Choroid plexus epithelial cell (primary cell): ENCODE results near the gene GDPD5.

ENCODE experiments used
- DNase-seq: peaks from one replicate; pipeline ENCODE4 v3.0.0-alpha.2; 2010; ENCODE audit warnings: low read depth
- H3K4me3 ChIP-seq: 2 replicates; pipeline ENCODE4 v1.5.1; 2011; ENCODE audit warnings: low read depth, mild to moderate bottlenecking, control low read depth, low read length, moderate library complexity
- TF ChIP-seq, protein P1 (sequence below): conservative IDR thresholded peaks from 2 replicates; pipeline ENCODE4 v1.5.1; 2011; ENCODE audit warnings: low read depth, mild to moderate bottlenecking, control low read depth, inconsistent platforms, low read length, moderate library complexity

Gene GDPD5

DNA sequence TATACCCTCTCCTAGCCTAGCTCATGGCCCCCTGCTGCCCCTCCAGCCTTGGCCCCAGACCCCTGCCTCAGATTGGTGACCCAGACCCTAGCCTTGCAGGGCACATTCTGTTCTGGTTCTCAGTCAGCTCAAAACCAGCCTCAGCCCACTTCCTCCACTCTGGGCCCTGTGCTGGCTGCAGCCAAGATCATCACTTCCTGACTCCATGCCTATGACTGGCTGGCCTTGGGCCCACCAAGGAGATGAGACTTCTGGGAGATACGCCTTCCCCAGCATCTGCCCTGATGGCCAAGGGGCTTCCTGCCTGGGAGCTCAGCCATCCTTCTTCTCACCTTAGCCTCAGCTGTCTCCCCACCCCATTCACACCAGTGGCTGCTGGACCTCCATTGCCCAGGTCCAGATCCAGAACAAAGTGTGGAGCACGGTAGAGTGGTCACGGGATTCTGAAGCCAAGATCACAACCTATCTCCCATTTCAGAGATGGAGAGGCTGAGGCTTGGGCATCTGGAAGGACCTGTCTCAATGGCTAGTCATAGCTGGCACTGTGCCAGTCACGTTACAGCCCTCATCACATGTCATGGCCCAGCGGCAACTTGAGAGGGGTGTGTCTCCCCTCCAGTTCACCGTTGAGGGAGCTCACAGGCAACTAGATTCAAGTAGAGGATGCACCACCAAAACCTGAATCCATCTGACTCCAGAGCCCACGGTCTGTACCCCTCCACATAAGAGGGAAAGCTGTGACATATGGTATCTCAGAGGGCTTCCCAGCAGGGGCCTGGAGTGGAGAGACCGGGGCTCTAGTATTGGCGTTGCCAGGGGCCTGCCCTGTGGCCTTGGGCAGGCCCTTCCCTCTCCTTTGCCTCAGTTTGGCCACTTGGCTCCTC is 49.7 kb downstream of the GDPD5 start:
- DNase-seq, result peak; percentile 60
- TF ChIP-seq, protein P1, sequence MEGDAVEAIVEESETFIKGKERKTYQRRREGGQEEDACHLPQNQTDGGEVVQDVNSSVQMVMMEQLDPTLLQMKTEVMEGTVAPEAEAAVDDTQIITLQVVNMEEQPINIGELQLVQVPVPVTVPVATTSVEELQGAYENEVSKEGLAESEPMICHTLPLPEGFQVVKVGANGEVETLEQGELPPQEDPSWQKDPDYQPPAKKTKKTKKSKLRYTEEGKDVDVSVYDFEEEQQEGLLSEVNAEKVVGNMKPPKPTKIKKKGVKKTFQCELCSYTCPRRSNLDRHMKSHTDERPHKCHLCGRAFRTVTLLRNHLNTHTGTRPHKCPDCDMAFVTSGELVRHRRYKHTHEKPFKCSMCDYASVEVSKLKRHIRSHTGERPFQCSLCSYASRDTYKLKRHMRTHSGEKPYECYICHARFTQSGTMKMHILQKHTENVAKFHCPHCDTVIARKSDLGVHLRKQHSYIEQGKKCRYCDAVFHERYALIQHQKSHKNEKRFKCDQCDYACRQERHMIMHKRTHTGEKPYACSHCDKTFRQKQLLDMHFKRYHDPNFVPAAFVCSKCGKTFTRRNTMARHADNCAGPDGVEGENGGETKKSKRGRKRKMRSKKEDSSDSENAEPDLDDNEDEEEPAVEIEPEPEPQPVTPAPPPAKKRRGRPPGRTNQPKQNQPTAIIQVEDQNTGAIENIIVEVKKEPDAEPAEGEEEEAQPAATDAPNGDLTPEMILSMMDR, result no peak
- H3K4me3 ChIP-seq, result no peak overlapping the region

DNA sequence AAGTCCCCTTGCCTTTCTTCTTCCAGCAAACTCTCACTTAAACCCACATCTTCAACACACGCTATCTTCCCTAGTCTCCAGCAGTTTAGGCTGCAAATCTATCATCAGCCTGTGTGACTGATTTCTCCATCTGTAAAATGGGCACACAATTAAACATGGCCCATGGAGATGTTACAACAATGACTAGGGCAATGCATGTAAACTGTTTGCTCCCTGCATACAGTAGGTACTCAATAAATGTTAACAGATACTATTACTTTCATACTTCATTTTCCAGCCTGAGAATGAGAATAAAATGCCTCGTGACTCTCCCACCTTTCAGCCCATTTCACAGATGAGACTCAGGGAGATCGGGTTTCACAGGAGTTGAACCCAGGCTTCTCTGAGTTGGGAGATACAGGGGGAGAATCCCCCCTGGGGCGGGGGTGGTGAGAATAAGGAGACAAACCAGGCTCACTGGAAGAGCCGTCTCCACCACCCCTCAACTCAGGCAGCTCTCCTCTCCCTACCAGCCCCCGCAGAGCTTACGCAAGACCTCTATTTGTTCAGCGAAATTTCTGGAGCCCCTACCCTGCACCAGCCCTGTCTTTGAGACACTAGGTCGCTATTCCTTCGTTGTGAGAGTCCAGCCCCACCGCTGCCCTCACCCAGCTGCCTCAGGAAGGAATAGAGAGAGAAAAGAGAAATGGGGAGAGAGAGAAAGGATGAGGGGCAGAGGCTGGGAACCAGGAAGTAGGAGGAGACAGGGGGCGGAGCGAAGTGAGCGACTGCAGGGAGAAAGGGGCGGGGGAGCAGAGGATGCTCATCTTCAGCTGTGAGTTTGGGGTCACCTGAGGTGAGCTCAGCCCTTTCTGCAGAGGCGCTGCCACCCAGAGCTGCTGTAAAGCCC is 50.6 kb downstream of the GDPD5 start:
- peak; percentile 82 for DNase-seq
- H3K4me3 ChIP-seq, result peak overlapping the region; percentile 38

DNA sequence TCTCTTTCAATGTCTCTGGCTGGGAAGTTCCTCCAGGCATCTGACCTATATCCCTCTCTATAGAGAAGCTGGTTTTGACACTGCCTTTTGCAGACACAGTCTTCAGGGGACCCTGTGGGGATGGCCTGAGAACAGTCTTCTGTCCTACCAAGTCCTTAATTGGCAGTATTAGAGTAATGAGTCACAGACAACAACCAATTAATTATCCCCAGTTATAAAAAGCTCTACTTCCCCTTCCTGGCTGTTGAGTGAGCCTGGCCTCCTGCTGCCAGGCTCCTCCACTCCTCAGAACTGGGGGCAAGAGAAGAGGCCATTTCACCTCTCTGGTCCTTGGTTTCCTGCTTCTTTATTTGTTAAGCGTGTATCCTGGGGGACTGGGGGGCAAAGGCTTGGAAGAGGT is 51.5 kb downstream of the GDPD5 start:
- no peak overlapping the region for H3K4me3 ChIP-seq
- no peak for DNase-seq

More for the DNA sequence above, 50.6 kb downstream of the GDPD5 start:
- TF ChIP-seq, protein P1, result no peak

DNA sequence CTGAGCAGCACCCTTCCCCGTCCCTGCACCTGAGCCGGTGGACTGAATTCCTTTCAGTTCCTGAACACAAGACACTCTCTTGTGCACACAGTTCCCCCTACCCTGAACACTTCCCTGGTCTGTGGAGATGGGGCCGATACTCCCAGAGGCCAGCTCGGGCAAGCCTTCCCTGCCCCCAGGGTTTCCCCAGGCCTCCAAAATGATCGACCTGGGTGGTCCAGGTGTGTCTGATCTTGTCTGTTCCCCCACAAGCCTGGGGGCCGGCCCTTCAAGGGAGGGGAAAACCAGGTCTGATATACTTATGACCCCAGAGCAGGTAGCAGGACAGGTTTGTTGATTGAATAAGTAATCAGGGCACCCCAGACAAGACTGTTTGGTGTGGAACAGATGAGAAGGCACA is 52.1 kb downstream of the GDPD5 start:
- TF ChIP-seq, protein P1, result no peak
- H3K4me3 ChIP-seq, result no peak overlapping the region
- DNase-seq, result no peak

More for the DNA sequence above, 51.5 kb downstream of the GDPD5 start:
- TF ChIP-seq, protein P1, result no peak

DNA sequence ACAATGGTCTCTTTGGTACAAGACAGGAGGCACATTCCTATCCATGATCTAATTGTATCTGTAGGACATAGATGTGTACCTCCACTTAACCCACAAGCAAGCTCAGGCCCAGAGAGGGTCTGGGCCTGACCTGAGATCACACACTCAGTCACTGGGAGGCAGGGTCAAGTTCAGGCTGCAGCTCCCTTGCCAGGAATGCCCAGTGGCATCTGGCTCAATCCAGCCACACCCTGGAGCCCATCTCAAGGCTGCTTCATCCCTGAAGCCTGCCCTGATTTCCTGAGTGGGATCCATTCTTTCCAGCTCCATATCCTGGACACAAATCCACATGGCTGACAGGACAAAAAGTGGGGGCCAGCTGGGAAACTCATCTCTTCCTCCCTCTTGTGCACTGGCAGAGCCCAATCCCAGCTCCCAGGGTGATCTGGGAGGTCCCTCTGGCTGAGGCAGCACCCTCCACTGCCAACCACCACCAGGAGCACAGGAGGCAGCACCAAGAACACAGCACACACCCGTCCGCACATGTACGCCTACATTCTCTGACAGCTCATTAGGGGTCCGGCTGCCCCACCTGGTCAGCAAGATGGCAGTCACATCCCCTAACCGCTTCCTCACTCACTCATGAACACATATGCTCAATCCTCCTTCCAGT is 53.5 kb downstream of the GDPD5 start:
- DNase-seq, result no peak
- TF ChIP-seq, protein P1, result no peak
- H3K4me3 ChIP-seq, result no peak overlapping the region

DNA sequence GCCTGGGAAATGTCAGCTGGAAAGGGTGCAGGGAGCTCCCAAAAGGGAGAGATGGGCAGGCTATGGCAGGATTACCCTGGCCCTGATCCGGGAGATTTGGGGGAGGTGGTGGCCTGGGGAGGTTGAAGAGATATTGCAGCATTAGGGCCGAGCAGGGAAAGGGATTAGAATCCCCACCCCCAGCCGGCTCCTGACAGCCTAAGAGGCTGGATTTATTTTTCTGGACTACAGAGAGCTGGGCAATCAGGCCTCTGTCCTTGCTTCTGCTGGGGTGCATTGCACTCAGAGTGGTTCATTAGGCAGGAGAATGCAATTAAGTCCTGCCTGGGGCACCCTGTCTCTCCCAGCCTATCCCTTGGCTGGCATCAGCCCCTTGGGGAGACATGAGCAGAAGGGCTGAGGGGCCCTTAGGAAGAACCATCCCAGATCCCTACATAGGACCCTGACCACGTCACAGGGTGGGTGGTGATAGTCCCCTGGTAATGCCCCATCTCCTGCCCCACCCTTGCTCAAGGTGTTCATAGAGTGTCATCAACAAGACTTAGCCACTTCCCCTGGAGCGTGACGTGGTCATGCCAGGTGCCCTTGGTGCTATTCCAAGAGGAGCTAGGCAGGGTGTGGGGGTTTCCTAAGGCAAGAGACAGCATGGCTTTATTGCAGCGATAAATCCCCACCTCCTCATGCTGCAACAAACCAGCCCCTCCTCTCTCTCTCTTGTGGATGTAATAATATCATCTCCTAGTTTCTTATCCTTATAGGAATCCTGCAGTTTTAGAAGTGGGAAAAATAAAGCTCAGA is 54.4 kb downstream of the GDPD5 start:
- no peak overlapping the region for H3K4me3 ChIP-seq
- TF ChIP-seq, protein P1, result no peak
- no peak for DNase-seq
